ENCODE data around the gene DGLUCY. TPM values are rescaled to one million over a fixed set of nuclear protein-coding genes. Genes with fewer than 3 reads are reported as not detected.
"Not testable (repeated sequence)": the region's sequence is repeated elsewhere in the genome, so short reads cannot be mapped to it uniquely, and the experiment has no call there.

The DGLUCY gene
- total and polyA plus RNA-seq, 2 experiments from 2014 or later = 44.8 to 51.3 TPM

GRCh38 chr14:91190853-91191252 lies 77.0 kb downstream of the DGLUCY start:
- H3K27ac ChIP-seq = no peak overlapping the region
- no peak overlapping the region for H3K4me2 ChIP-seq
- H3K27me3 ChIP-seq = no peaks in the 10 kb centered on the region
- no peaks in the 10 kb centered on the region for H3K36me3 ChIP-seq (replicated peaks; ENCODE audit: insufficient read depth, low read depth)
- no peak for DNase-seq (ENCODE audit: low spot score)
- H3K9me2 ChIP-seq (replicated peaks; ENCODE audit: insufficient read depth) = no peaks in the 10 kb centered on the region
- H4K20me1 ChIP-seq (ENCODE audit: insufficient read depth, poor library complexity, severe bottlenecking) = no peaks in the 10 kb centered on the region
- no peak overlapping the region for H3K4me3 ChIP-seq
- 91% methylated on average over 9 of the region's 9 CpGs for WGBS (ENCODE audit: low lambda C conversion rate, missing lambda C conversion rate)
- no peak overlapping the region for H2AFZ ChIP-seq
- no peaks in the 10 kb centered on the region for H3K79me2 ChIP-seq
- TF ChIP-seq EZH2phosphoT487 (IDR thresholded peaks at IDR 0.05; ENCODE audit: low read depth, severe bottlenecking, unreplicated experiment) = no peak
- no peak for TF ChIP-seq CTCF (IDR thresholded peaks at IDR 0.05; ENCODE audit: poor library complexity)
- H3K4me1 ChIP-seq (ENCODE audit: insufficient read depth) = no peaks in the 10 kb centered on the region
- no peaks in the 10 kb centered on the region for H3K9me3 ChIP-seq (ENCODE audit: low read depth)

- Histone ChIP-seq H3K4me1 (ENCODE audit: insufficient read depth) (no peaks in the 10 kb centered on the region), H3K27ac (no peak overlapping the region), H3K4me2 (no peak overlapping the region), H3K9me2 (replicated peaks; ENCODE audit: insufficient read depth) (no peaks in the 10 kb centered on the region), H4K20me1 (ENCODE audit: insufficient read depth, poor library complexity, severe bottlenecking) (no peaks in the 10 kb centered on the region), H3K27me3 (no peaks in the 10 kb centered on the region), H3K4me3 (no peak overlapping the region), H3K9me3 (ENCODE audit: low read depth) (no peaks in the 10 kb centered on the region), H2AFZ (no peak overlapping the region), H3K36me3 (replicated peaks; ENCODE audit: insufficient read depth, low read depth) (no peaks in the 10 kb centered on the region), H3K79me2 (no peaks in the 10 kb centered on the region)
- WGBS (ENCODE audit: low lambda C conversion rate, missing lambda C conversion rate) = 92% methylated on average over 9 of the region's 12 CpGs
- no peak for DNase-seq (ENCODE audit: low spot score)
- no peak for TF ChIP-seq EZH2phosphoT487 (IDR thresholded peaks at IDR 0.05; ENCODE audit: low read depth, severe bottlenecking, unreplicated experiment)
- TF ChIP-seq CTCF (IDR thresholded peaks at IDR 0.05; ENCODE audit: poor library complexity) = no peak
- no peak for TF ChIP-seq EZH2 (IDR thresholded peaks at IDR 0.05; ENCODE audit: borderline replicate concordance)
Observed at GRCh38 chr14:91193069-91193468, 79.2 kb downstream of the DGLUCY start.

- Histone ChIP-seq H3K9me3 (ENCODE audit: low read depth) (no peaks in the 10 kb centered on the region), H3K36me3 (replicated peaks; ENCODE audit: insufficient read depth, low read depth) (no peaks in the 10 kb centered on the region)
- TF ChIP-seq EZH2phosphoT487 (IDR thresholded peaks at IDR 0.05; ENCODE audit: low read depth, severe bottlenecking, unreplicated experiment) = no peak
- no peak for TF ChIP-seq CTCF (IDR thresholded peaks at IDR 0.05; ENCODE audit: poor library complexity)
- no peak for TF ChIP-seq EZH2 (IDR thresholded peaks at IDR 0.05; ENCODE audit: borderline replicate concordance)
Observed at GRCh38 chr14:91195881-91196280, 82.0 kb downstream of the DGLUCY start.

GRCh38 chr14:91197631-91198030 lies 83.8 kb downstream of the DGLUCY start:
- Histone ChIP-seq H4K20me1 (ENCODE audit: insufficient read depth, poor library complexity, severe bottlenecking) (no peaks in the 10 kb centered on the region), H3K9me3 (ENCODE audit: low read depth) (no peaks in the 10 kb centered on the region)
- TF ChIP-seq EZH2 (IDR thresholded peaks at IDR 0.05; ENCODE audit: borderline replicate concordance) (no peak), CTCF (IDR thresholded peaks at IDR 0.05; ENCODE audit: poor library complexity) (no peak), EZH2phosphoT487 (IDR thresholded peaks at IDR 0.05; ENCODE audit: low read depth, severe bottlenecking, unreplicated experiment) (no peak)

More at GRCh38 chr14:91195881-91196280, 82.0 kb downstream of the DGLUCY start:
- H2AFZ ChIP-seq = no peak overlapping the region
- H4K20me1 ChIP-seq (ENCODE audit: insufficient read depth, poor library complexity, severe bottlenecking) = no peaks in the 10 kb centered on the region
- 92% methylated on average over 10 of the region's 10 CpGs for WGBS (ENCODE audit: low lambda C conversion rate, missing lambda C conversion rate)
- H3K27ac ChIP-seq = no peak overlapping the region
- H3K4me1 ChIP-seq (ENCODE audit: insufficient read depth) = no peaks in the 10 kb centered on the region
- no peaks in the 10 kb centered on the region for H3K79me2 ChIP-seq
- H3K4me3 ChIP-seq = no peak overlapping the region
- H3K4me2 ChIP-seq = no peak overlapping the region
- no peaks in the 10 kb centered on the region for H3K9me2 ChIP-seq (replicated peaks; ENCODE audit: insufficient read depth)
- DNase-seq (ENCODE audit: low spot score) = no peak
- no peaks in the 10 kb centered on the region for H3K27me3 ChIP-seq

GRCh38 chr14:91200802-91201201 lies 86.9 kb downstream of the DGLUCY start:
- H3K27me3 ChIP-seq; H2AFZ ChIP-seq; H3K4me2 ChIP-seq; H3K9me2 ChIP-seq (replicated peaks; ENCODE audit: insufficient read depth); H3K4me1 ChIP-seq (ENCODE audit: insufficient read depth); H3K9me3 ChIP-seq (ENCODE audit: low read depth); DNase-seq (ENCODE audit: low spot score); H3K4me3 ChIP-seq; H3K27ac ChIP-seq; H3K36me3 ChIP-seq (replicated peaks; ENCODE audit: insufficient read depth, low read depth); H4K20me1 ChIP-seq (ENCODE audit: insufficient read depth, poor library complexity, severe bottlenecking); H3K79me2 ChIP-seq: not testable (repeated sequence)
- 94% methylated on average over 6 of the region's 6 CpGs for WGBS (ENCODE audit: low lambda C conversion rate, missing lambda C conversion rate)

More at GRCh38 chr14:91197631-91198030, 83.8 kb downstream of the DGLUCY start:
- no peaks in the 10 kb centered on the region for H3K79me2 ChIP-seq
- H3K4me2 ChIP-seq = no peak overlapping the region
- no peaks in the 10 kb centered on the region for H3K27me3 ChIP-seq
- no peak overlapping the region for H2AFZ ChIP-seq
- H3K4me3 ChIP-seq = no peak overlapping the region
- no peaks in the 10 kb centered on the region for H3K9me2 ChIP-seq (replicated peaks; ENCODE audit: insufficient read depth)
- no peak for DNase-seq (ENCODE audit: low spot score)
- no peaks in the 10 kb centered on the region for H3K4me1 ChIP-seq (ENCODE audit: insufficient read depth)
- H3K27ac ChIP-seq = no peak overlapping the region
- no peaks in the 10 kb centered on the region for H3K36me3 ChIP-seq (replicated peaks; ENCODE audit: insufficient read depth, low read depth)
